Measurements from ENCODE around the gene PLA2G4B.

Gene PLA2G4B

DNA sequence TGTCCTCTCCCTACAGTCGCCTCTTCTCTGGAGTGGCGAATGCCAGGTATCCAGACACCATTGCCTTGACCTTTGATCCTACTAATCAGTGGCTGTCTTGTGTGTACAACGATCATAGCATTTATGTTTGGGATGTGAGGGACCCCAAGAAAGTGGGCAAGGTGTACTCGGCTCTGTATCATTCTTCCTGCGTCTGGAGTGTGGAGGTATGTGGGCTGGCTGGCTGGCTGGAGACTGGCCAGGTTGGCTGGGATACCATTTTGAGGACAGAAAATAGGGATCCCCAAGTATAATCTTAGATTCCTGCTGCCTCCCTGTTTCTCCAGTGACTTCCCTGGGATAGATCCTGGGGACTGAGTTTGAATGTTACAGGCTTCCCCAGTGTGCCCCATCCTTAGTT lies 24.1 kb upstream of the PLA2G4B start:
- in situ Hi-C loops (cut with MboI; ENCODE audit: low pct_unique_long_range_greater_than_20kb, low sequenced_read_pairs, unreplicated experiment) = no loop called here
- TF ChIP-seq, protein P1, sequence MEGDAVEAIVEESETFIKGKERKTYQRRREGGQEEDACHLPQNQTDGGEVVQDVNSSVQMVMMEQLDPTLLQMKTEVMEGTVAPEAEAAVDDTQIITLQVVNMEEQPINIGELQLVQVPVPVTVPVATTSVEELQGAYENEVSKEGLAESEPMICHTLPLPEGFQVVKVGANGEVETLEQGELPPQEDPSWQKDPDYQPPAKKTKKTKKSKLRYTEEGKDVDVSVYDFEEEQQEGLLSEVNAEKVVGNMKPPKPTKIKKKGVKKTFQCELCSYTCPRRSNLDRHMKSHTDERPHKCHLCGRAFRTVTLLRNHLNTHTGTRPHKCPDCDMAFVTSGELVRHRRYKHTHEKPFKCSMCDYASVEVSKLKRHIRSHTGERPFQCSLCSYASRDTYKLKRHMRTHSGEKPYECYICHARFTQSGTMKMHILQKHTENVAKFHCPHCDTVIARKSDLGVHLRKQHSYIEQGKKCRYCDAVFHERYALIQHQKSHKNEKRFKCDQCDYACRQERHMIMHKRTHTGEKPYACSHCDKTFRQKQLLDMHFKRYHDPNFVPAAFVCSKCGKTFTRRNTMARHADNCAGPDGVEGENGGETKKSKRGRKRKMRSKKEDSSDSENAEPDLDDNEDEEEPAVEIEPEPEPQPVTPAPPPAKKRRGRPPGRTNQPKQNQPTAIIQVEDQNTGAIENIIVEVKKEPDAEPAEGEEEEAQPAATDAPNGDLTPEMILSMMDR (IDR thresholded peaks at IDR 0.05; ENCODE audit: extremely low read depth, insufficient read depth, missing control alignments) = no peak
- DNase-seq (ENCODE audit: low spot score) = no peak

- TF ChIP-seq, protein P1 (IDR thresholded peaks at IDR 0.05; ENCODE audit: extremely low read depth, insufficient read depth, missing control alignments) = no peak
- in situ Hi-C loops (cut with MboI; ENCODE audit: low pct_unique_long_range_greater_than_20kb, low sequenced_read_pairs, unreplicated experiment) = no loop called here
These were observed 21.9 kb upstream of the PLA2G4B start for GRCh38 chr15:41816788-41817187.

GRCh38 chr15:41817327-41817726 lies 21.3 kb upstream of the PLA2G4B start:
- TF ChIP-seq, protein P1 (IDR thresholded peaks at IDR 0.05; ENCODE audit: extremely low read depth, insufficient read depth, missing control alignments) = no peak
- in situ Hi-C loops (cut with MboI; ENCODE audit: low pct_unique_long_range_greater_than_20kb, low sequenced_read_pairs, unreplicated experiment) = no loop called here
- no peak for DNase-seq (ENCODE audit: low spot score)

More at GRCh38 chr15:41816788-41817187, 21.9 kb upstream of the PLA2G4B start:
- no peak for DNase-seq (ENCODE audit: low spot score)

- DNase-seq (ENCODE audit: low spot score) = no peak
- TF ChIP-seq, protein P1 (IDR thresholded peaks at IDR 0.05; ENCODE audit: extremely low read depth, insufficient read depth, missing control alignments) = no peak
- in situ Hi-C loops (cut with MboI; ENCODE audit: low pct_unique_long_range_greater_than_20kb, low sequenced_read_pairs, unreplicated experiment) = no loop called here
These were observed 20.9 kb upstream of the PLA2G4B start for GRCh38 chr15:41817781-41818180.

- in situ Hi-C loops (cut with MboI; ENCODE audit: low pct_unique_long_range_greater_than_20kb, low sequenced_read_pairs, unreplicated experiment) = no loop called here
- TF ChIP-seq, protein P1 (IDR thresholded peaks at IDR 0.05; ENCODE audit: extremely low read depth, insufficient read depth, missing control alignments) = no peak
- DNase-seq (ENCODE audit: low spot score) = no peak
These were observed 19.1 kb upstream of the PLA2G4B start for GRCh38 chr15:41819455-41820050.

DNA sequence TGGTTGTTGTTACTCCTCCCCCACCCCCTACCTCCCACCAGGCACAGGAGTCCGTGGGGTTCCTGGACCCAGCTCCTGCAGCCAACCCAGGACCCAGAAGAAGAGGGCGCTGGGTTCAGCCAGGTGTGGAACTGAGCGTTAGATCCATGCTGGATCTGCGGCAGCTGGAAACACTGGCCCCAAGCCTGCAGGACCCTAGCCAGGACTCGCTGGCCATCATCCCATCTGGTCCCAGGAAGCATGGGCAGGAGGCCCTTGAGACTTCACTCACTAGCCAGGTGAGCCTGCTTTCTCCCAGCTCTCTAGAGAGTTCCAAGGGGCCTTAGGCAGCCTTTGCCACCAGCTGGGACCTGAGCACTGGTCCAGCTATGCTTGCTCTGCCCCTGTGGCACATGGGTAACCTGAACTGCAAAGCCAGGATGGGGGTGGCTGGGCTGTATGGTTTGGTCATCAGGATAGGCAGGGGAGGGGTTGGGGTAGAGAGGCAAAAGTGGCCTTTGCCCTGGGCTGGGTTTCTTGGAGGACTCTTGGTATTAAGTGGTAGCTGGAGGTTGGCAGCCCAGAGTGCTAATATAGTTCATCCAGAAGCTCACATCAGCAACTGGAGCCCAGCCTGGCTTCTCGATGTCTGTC lies 17.7 kb upstream of the PLA2G4B start:
- TF ChIP-seq, protein P1 (IDR thresholded peaks at IDR 0.05; ENCODE audit: extremely low read depth, insufficient read depth, missing control alignments) = no peak
- in situ Hi-C loops (cut with MboI; ENCODE audit: low pct_unique_long_range_greater_than_20kb, low sequenced_read_pairs, unreplicated experiment) = no loop called here
- no peak for DNase-seq (ENCODE audit: low spot score)

All from GM13977 (cell line).